GM06990 (cell line): ENCODE measurements around the gene TEKTIP1.

Source experiments
- DNase-seq: peaks from one replicate; pipeline ENCODE4 v3.0.0-alpha.2; 2011; ENCODE audit not compliant: insufficient read length; ENCODE audit errors: extremely low read depth
- H3K27me3 ChIP-seq: replicated peaks from 2 replicates; pipeline ENCODE4 v1.6.0; 2011; ENCODE audit warnings: low read length; ENCODE audit not compliant: control insufficient read depth, insufficient read depth
- H3K36me3 ChIP-seq: 2 replicates; pipeline ENCODE4 v1.5.1; 2011; ENCODE audit warnings: low read length; ENCODE audit not compliant: control insufficient read depth, insufficient read depth
- H3K4me3 ChIP-seq: replicated peaks from 2 replicates; pipeline ENCODE4 v1.5.1; 2011; ENCODE audit warnings: low read depth, mild to moderate bottlenecking, control low read depth, low read length
- TF ChIP-seq, protein P1 (sequence below): IDR thresholded peaks from 2 replicates; pipeline ENCODE4 v1.5.1; 2011; ENCODE audit warnings: low read length, control low read depth, mild to moderate bottlenecking, inconsistent platforms; ENCODE audit not compliant: insufficient read depth, poor library complexity, severe bottlenecking

Gene TEKTIP1

DNA sequence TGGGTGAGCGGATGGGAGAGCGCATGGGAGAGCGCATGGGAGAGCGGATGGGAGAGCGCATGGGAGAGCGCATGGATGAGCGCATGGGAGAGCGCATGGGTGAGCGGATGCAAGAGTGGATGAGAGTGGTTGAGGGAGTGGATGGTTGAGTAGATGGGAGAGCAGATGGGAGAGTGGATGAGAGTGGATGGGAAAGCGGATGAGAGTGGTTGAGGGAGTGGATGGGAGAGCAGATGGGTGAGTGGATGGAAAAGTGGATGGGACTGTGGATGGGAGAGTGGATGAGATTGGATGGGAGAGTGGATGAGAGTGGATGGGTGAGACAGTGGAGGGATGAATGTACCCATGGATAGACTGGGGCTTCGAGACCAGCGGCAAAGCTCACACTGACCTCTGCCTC, 8.6 kb upstream of the TEKTIP1 start:
- no peaks in the 10 kb centered on the region for H3K27me3 ChIP-seq
- no peak for DNase-seq
- H3K36me3 ChIP-seq, result peaks cover 35% of the 10 kb centered on the region
- TF ChIP-seq, protein P1, sequence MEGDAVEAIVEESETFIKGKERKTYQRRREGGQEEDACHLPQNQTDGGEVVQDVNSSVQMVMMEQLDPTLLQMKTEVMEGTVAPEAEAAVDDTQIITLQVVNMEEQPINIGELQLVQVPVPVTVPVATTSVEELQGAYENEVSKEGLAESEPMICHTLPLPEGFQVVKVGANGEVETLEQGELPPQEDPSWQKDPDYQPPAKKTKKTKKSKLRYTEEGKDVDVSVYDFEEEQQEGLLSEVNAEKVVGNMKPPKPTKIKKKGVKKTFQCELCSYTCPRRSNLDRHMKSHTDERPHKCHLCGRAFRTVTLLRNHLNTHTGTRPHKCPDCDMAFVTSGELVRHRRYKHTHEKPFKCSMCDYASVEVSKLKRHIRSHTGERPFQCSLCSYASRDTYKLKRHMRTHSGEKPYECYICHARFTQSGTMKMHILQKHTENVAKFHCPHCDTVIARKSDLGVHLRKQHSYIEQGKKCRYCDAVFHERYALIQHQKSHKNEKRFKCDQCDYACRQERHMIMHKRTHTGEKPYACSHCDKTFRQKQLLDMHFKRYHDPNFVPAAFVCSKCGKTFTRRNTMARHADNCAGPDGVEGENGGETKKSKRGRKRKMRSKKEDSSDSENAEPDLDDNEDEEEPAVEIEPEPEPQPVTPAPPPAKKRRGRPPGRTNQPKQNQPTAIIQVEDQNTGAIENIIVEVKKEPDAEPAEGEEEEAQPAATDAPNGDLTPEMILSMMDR, result no peak
- H3K4me3 ChIP-seq, result no peak overlapping the region

DNA sequence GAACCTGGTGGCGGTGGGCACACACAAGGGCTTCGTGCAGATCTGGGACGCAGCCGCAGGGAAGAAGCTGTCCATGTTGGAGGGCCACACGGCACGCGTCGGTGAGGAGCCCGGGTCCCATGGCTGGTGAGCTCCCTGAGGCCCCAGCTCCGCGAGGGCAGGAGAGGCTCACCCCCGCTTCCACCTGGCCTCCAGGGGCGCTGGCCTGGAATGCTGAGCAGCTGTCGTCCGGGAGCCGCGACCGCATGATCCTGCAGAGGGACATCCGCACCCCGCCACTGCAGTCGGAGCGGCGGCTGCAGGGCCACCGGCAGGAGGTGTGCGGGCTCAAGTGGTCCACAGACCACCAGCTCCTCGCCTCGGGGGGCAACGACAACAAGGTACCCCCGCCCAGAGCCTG, 7.3 kb upstream of the TEKTIP1 start:
- H3K27me3 ChIP-seq, result no peaks in the 10 kb centered on the region
- no peak overlapping the region for H3K4me3 ChIP-seq
- no peak for DNase-seq
- H3K36me3 ChIP-seq, result peaks cover 43% of the 10 kb centered on the region
- TF ChIP-seq, protein P1, result no peak

DNA sequence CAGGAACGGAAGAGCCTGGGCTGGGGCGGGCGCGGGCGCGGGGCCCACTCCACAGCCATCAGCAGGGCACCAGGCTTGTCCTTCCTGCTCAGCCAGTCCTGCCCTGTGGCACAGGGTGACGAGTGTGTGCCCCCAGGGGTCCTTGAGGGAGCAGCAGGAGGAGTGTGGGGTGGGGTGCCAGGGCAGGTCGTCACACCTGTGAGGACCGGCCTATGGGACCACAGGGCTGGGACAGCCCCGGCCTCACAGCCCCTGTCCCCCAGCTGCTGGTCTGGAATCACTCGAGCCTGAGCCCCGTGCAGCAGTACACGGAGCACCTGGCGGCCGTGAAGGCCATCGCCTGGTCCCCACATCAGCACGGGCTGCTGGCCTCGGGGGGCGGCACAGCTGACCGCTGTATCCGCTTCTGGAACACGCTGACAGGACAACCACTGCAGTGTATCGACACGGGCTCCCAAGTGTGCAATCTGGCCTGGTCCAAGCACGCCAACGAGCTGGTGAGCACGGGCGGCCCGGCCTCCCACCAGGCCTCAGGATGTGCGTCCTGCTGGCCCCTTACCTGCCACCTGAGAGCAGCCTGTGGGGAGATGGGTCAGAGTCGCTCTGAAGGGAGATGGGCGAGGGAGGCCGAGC, 6.7 kb upstream of the TEKTIP1 start:
- Histone ChIP-seq H3K36me3 (peaks cover 38% of the 10 kb centered on the region), H3K4me3 (no peak overlapping the region), H3K27me3 (no peaks in the 10 kb centered on the region)
- TF ChIP-seq, protein P1, result no peak
- no peak for DNase-seq

DNA sequence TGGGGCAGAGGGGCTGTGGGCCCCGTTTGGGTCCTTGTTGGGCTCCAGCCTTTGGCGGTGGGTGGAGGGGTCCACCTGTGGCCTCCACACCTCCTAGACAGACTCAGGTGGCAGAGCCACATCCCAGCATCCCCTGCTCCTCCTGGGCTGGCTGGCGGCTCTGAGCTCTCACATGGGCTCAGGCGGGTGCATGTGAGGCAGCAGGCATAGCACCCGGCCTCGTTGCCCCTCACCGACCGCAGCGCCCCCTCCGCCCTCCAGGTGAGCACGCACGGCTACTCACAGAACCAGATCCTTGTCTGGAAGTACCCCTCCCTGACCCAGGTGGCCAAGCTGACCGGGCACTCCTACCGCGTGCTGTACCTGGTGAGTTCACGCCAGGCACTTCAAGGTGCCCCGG, 5.9 kb upstream of the TEKTIP1 start:
- H3K27me3 ChIP-seq, result no peaks in the 10 kb centered on the region
- no peak overlapping the region for H3K4me3 ChIP-seq
- TF ChIP-seq, protein P1, result no peak
- peaks cover 34% of the 10 kb centered on the region for H3K36me3 ChIP-seq
- no peak for DNase-seq

DNA sequence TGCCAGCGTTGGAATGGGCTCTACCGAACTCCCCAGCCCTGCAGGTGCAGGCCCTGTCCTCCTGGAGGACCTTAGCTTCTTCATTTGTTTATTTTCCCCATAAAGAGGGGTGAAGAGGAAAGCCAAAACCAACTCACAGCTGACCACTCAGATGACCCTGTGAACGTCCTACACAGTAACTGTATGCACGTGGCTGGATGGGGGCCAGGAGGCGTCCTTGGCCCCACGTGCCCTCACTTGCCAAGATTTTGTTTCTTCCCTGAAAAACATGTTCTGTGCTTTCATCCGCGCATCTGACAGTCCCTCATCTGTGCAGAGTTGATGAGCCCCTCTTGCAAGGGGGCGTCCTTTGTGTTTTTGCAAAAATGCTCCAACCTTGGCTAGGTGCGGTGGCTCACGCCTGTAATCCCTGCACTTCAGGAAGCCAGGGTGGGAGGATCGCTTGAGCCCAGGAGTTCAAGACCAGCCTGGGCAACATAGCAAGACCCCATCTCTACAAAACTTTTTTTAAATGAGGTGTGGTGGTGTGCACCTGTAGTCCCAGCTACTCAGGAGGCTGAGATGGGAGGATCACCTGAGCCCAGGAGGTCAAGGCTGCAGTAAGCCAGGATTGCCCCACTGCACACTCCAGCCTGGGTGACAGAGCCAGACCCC, 5.3 kb upstream of the TEKTIP1 start:
- TF ChIP-seq, protein P1, result no peak
- no peak for DNase-seq
- no peaks in the 10 kb centered on the region for H3K27me3 ChIP-seq
- H3K36me3 ChIP-seq, result peaks cover 32% of the 10 kb centered on the region
- no peak overlapping the region for H3K4me3 ChIP-seq
